Skin of body (tissue), 2 donors: Measurements from ENCODE around the gene P3H2. TPM values are rescaled to one million over a fixed set of nuclear protein-coding genes. Genes with fewer than 3 reads are reported as not detected.
"Not testable (repeated sequence)": the region's sequence is repeated elsewhere in the genome, so short reads cannot be mapped to it uniquely, and the experiment has no call there.

Source experiments
- DNase-seq: peaks from one replicate; lab custom pipeline; 2025; lab: John Stamatoyannopoulos, UW
- total RNA-seq: library from RNA; depleted of rRNA; stranded (reverse); fragments of >200 nt; gene quantifications from one replicate; pipeline ENCODE4 v1.2.3, GENCODE V29; 2014

The P3H2 gene, protein sequence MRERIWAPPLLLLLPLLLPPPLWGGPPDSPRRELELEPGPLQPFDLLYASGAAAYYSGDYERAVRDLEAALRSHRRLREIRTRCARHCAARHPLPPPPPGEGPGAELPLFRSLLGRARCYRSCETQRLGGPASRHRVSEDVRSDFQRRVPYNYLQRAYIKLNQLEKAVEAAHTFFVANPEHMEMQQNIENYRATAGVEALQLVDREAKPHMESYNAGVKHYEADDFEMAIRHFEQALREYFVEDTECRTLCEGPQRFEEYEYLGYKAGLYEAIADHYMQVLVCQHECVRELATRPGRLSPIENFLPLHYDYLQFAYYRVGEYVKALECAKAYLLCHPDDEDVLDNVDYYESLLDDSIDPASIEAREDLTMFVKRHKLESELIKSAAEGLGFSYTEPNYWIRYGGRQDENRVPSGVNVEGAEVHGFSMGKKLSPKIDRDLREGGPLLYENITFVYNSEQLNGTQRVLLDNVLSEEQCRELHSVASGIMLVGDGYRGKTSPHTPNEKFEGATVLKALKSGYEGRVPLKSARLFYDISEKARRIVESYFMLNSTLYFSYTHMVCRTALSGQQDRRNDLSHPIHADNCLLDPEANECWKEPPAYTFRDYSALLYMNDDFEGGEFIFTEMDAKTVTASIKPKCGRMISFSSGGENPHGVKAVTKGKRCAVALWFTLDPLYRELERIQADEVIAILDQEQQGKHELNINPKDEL
- 37.7 TPM for total RNA-seq

DNA sequence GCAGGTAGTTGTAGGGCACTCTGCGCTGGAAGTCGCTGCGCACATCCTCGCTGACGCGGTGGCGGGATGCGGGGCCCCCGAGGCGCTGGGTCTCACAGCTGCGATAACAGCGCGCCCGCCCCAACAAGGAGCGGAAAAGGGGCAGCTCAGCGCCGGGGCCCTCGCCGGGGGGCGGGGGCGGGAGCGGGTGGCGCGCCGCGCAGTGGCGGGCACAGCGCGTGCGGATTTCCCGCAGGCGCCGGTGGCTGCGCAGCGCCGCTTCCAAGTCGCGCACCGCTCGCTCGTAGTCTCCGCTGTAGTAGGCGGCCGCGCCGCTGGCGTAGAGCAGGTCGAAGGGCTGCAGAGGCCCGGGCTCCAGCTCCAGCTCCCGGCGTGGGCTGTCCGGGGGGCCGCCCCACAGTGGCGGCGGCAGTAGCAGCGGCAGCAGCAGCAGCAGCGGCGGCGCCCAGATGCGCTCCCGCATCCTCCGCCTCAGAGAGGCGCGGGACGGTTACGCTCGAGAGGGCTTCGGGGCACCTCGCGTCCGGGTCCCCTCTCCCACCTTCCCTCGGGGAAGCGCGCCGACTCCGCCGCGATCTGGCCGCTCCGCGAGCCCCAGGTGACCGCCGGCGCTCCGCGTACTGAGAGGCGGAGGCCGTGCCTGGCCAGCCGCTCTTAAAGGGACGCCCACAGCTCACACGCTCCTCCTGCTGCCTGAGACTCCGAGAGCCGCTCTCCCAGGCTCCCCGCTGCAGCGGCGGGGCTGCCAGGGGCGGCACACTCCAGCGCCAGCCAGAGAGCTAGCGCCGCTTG, at the start of gene P3H2:
Gene P3H2, minus strand, starts transcription at position 629 of the 792 bp plus-strand sequence. Its CDS starts 166 bp downstream, at position 463.
- peak; percentile 93 for DNase-seq

DNA sequence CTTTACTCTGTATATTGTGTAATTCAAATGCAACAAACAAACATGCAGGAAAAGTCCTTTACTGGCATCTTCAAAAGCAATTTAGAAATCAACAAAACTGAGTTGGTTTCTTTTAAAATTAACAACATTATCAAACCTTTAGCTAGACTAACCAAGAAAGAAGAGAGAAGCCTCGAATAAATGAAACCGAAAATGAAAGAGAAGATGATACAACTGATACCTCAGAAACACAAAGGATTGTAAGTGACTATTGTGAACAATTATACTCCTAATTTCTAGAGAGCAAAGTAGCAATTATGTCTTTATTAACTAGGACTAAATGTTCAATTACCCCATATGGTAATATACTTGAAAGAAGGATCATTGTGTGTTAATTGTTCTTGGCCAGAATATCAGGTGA, 49.2 kb upstream of the P3H2 start:
- DNase-seq: no peak

DNA sequence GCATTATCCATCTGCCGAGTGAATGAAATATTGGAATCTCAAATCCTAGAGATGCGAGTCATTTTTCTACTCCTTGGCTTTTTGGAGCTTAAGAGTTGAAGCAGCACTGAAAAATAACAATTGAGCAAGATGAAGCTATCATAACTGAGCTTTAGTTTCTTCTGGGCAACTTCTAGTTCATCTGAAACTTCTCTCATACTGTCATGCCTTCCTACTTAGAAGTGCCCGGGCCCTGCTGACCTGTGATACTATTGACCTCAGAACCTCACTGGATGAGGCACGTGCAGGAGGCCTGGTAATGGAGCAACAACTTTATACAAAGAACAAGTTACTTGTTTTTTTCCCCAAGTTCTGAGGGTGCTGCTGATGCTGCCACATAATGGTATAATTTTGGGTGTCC, 48.5 kb upstream of the P3H2 start:
- DNase-seq: no peak

DNA sequence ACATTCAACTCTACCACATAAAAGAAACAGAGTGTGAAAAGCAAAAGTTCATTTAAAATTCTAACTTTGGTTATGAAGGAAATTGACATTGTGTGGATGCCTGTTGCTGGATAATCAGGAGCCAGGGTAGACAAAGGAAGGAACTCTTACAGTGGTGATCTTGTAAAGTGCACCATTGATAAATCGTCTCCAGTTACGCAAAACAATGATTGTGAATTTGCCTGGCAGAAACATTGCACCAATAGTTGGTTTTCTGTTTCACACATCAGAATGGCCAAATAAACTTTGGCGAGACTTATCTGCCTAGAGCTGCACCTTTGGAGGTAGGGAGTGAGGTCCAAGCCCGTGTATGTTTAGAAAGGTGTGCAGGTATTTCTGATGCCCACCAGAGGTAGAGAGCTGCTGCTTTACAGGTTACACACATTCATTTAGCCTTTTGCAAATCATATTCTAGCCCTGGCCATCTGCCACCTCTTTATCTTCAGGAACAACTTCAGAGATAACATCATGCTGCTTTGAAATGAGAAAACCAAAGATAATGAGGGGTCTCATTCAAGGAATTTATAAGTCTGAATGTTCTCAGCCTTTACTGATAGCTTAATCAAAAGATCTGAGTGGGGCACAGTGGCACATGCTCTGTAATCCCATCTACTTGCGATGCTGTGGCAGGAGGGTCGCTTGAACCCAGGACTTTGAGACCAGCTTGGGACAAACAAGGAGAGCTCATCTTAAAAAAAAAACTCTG, 47.4 kb upstream of the P3H2 start:
- DNase-seq: no peak

DNA sequence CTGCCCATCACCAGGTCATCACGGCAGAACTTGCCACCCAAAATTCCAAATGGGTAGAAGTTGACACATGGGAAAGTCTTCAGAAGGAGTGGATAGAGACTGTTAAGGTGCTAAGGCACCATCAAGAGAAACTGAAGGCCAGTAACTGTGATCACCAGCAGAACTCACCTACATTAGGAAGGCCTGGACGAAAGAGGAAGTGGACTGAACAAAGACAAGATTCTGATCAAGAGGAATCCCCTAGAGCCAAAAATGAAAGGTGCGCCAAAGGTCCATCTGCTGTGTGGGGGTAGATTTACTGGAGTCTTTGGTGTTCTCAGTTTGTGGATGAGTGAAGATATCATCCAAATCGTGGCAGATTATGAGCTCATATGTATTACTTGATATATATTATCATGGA, 46.3 kb upstream of the P3H2 start:
- DNase-seq: no peak

DNA sequence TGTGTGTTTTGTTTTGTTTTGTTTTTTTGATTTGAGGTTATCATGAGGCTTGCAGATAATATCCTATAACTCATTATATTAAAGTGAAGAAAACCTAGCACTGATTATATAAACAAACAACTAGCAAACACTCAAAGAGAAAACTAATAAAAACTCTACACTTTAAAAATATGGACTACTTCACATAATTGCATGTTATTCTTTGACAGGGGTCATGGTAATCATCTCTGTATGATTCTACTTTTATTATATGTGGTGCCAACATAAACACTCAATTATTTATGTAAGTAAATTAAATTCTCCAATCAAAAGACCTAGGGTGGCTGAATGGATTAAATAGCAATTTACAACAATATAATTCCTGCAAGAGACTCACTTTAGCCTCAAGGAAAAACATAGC, 44.6 kb upstream of the P3H2 start:
- DNase-seq: no peak

DNA sequence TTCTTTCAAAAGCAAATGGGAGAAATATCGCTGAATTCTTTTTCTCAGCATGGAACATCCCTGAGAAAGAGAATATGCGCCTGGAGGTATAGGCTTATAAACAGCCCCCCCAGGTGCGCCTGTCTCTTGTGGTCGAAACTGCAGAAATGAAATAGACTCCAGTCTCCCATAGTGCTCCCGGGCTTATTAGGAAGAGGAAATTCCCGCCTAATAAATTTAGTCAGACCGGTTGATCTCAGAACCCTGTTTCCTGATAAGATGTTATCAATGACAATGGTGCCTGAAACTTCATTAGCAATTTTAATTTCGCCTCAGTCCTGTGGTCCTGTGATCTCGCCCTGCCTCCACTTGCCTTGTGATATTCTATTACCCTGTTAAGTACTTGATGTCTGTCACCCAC, 41.3 kb upstream of the P3H2 start:
- not testable (repeated sequence) for DNase-seq

DNA sequence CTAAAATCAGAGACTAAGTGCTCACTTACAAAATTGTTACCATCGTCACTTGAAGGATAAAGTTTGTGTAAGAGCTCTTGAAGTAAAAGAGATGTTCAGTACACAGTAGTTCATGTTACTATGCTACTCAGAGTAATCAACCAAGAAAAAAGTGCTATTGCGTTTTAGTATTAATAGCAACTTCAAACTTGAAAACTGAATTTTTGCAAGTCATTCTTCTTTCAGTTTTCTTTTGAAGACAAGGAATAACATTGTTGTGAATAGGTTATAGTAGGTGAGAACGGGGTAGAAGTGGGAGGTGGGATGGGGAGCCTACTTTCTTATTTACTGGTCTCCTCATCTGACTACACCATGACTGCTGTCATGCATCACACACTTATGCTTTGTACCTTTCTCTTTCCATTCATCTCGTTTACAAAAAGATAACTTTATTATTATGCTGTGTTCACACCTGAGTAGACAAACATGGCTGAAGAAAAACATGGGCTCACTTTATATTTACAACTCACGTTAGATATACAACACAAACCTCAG, 39.3 kb upstream of the P3H2 start:
- no peak for DNase-seq

DNA sequence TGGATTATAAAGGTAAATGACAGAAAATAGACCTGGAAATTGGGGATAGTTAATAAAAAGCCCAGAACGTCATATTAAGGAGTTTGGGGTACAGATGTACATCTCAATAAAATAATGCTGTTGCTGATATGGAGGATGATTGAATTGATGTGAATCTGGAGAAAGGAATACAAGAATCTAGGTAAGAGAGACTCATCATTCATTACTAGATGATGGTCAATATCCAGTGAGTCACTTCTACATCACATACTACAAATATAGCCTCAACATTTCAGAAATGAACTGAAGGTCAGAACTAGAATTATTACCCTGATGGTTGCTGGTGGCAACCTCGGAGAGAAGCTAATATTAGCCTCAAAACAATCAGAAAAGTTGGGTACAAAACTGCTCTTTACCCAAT, 37.6 kb upstream of the P3H2 start:
- no peak for DNase-seq

DNA sequence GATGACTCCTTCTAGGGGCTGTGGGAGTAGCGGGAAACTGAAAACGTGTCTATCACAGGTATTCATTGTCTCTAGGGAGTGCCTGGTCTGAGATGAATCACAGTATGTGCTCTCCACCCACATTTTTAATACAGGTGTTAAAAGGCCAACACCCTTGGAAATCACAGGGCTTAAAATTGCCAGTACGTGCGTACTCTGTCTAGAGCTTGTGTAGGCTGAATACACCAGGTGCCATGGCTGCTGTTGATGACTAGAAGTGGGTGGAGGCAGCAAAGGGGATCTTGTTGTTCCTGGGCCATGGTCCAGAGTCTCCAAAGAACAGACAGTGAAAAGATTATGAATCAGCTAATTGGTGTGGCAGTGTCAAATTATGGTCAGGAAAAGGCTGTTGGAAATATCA, 35.1 kb upstream of the P3H2 start:
- DNase-seq: no peak

DNA sequence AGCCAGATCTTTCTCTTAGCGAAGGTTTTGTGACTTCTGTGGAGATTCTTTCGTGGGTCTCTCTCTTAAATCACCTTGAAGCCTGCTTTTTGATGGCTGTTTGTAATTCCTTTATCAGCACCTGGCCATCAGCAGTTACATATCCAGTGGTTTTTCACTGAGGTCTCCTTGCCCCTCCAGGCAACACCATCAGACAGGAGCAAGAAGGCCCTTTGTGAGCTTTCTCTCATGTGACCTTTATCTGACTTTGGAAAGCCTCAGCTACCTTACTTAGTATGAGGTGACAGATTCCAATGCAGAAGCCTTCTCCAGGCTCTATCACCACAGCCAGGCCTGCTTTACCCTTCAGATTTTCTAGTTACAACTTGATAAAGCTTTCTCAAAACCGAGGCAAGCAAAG, 30.0 kb upstream of the P3H2 start:
- DNase-seq: no peak

DNA sequence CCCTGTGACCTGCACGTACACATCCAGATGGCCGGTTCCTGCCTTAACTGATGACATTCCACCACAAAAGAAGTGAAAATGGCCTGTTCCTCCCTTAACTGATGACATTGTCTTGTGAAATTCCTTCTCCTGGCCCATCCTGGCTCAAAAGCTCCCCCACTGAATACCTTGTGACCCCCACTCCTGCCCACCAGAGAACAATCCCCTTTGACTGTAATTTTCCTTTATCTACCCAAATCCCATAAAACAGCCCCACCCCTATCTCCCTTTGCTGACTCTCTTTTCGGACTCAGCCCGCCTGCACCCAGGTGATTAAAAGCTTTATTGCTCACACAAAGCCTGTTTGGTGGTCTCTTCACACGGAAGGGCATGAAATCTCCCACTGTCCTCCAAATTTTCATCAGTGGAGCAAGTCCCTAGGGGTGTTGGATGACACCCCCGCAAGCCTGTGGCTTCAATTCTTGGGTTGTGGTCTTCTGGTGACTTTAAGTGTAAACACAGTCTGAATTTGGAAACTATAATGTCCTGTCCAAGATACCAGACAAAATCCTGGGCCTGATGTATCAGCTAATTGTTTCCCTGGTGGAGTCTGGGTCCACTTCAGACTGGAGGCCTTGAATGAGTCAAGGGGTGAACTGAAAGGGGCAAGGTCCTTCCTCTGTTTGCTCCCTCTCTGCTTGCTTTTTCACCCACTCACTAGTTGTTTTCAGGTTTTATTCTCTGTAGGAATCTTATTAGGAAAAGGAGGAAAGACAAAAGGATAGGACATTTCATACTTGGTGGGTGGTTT, 29.3 kb upstream of the P3H2 start:
- DNase-seq: not testable (repeated sequence)

DNA sequence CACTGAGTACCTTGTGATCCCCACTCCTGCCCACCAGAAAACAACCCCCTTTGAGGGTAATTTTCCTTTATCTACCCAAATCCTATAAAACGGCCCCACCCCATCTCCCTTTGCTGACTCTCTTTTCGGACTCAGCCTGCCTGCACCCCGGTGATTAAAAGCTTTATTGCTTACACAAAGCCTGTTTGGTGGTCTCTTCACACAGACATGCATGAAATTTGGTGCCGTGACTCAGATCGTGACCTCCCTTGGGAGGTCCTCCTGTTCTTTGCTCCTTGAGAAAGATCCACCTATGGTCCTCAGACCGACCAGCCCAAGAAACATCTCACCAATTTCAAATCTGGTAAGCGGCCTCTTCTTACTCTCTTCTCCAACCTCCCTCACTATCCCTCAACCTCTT, 24.1 kb upstream of the P3H2 start:
- DNase-seq: not testable (repeated sequence)

DNA sequence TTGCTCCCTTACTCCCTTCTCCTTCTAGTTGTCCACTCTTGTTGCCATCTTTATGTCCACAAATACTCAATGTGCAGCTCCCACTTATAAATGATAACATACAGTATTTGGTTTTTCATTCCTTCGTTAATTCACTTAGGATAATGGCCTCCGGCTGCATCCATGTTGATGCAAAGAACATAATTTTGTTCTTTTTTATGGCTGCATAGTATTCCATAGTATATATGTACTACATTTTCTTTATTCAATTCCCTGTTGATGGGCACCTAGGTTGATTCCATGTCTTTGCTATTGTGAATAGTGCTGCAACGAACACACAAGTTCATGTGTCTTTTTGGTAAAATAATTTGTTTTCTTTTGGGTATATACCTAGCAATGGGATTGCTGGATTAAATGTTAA, 21.3 kb upstream of the P3H2 start:
- DNase-seq: no peak

DNA sequence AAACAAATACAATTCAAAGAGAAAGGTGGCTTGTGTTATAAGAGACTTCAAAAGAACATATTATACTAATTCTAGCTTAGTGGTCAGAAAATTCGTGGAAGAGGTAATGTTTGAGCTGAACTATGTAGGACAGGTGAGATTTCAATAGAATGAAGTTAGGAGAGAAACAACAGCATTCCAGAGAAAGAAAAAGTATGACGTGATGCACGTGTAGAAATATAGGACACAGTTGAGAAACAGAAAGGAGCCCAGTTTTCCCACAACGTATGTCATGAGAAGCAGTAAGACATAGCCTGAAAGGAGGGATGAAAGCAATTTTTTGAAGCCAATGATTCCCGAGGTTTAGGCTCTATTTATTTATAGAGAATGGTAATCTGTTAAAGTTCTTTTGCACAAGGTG, 18.7 kb upstream of the P3H2 start:
- DNase-seq: no peak

DNA sequence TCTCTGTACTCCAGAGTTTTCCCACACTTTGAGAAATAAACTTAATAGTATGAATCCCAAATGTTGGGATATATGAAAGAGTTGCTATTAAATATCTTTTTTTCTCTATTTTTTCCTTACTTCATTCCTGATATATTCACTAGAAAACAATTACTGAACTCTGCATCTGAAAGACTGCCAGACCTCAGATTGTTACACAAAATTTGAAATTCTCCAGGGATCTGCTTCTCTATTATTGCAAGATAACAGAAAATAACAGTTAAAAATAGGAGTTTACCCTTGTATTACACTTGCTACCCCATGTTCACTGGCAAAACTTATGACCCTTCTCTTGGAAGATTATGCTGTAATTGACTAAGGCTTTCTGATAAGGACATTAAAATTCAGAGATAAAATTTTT, 11.7 kb upstream of the P3H2 start:
- DNase-seq: no peak

DNA sequence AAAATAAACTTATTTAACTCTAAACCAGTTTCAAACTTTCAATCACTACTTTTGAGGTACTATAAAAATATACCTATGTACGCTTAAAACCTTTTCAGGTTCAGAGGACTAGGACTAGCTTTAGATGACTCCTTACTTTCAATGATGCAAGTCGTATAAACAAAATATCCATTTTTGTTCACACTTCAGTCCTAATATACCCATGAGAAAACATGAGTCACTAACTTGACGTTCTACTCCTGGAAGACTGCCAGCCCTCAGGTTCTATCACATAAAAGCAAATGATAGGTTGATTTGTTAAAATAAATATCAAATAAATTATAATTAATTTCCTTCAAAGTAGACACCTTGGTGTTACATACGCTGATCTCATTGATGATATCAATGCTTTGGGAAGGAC, 10.6 kb upstream of the P3H2 start:
- no peak for DNase-seq

DNA sequence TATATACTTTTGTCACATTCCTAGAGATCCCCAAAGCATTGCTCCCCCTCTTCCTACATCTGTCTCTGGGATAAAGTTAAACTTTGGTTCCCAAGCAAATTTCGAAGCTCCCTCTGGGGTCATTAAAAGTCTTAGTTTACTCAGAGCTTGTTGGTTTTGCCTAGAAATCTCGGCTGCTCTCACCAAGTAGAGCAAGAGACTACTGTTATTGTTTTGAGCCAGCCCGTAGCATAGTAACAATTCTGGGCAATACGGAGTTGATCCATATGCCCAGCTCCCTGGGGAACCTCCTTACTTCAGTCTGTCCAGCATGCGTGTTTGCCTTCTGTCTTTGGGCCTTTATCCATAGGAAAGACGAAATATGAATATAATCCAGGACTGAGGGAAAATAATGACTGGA, 10.0 kb upstream of the P3H2 start:
- peak; percentile 66 for DNase-seq

DNA sequence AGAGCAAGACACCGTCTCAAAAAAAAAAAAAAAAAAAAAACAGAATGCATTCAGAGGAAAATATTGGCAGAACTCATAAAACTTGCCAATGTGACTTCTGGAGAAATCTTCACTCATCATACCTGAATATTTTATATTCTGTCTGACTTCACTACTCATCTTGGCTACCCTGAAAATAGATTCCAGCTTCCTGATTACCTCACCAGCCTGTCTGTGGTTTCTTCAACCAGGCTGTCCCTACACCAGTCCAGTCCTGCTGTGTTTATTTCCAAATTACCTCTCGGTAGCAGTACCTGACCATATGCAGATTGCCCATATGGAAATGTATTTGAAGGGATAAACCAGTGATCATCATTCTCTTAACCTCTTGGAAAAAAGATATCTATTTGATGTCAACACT, 9.3 kb upstream of the P3H2 start:
- DNase-seq: no peak

DNA sequence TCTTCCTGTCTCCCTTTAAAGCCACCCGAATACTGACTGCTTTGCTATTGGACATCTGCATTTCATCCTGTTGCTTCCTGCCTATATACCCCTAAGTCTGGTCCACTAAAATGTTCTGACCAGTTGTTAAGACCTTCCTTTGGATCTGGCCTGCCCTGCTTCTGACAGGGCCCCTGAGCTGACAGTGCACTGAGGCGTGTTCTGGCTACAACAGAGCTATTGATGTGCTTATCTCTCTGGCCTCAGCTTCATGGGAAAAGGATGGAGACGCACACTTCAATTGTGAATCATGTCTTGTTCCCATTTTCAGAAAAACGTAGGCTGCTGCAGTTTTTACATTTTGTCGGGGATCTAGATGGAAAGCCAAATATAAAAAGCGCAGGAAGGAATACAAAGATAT, 7.1 kb upstream of the P3H2 start:
- DNase-seq: no peak
